ENCODE data around the gene IMMP2L. TPM values are rescaled to one million over a fixed set of nuclear protein-coding genes. Genes with fewer than 3 reads are reported as not detected.
A peak's percentile ranks its signal among the peaks of the same experiment; 100 is the strongest.

IMMP2L gene
- total and polyA plus RNA-seq, 2 of the 8 experiments (the other 6 are each of a cell fraction or from before 2014, with no cell fraction given), result 2.3 to 10.1 TPM

GRCh38 chr7:110944448-110944847, 617.8 kb downstream of the IMMP2L start:
- Histone ChIP-seq H4K91ac (replicated peaks; ENCODE audit: insufficient read length, low read length) (no peak overlapping the region), H3K4me1 (replicated peaks in 1 of 4; ENCODE audit: control insufficient read depth in 3 of 4, insufficient read depth in 4 of 4, low read length in 3 of 4) (peaks cover 0 to 8% (median 4%) of the 10 kb centered on the region in 4 experiments; a peak in 5 of 7 replicates), H2BK20ac (ENCODE audit: low read length) (no peak overlapping the region), H3K14ac (ENCODE audit: insufficient read length) (no peak overlapping the region), H3K23ac (ENCODE audit: insufficient read length) (no peak overlapping the region), H3K4ac (replicated peaks; ENCODE audit: insufficient read length, low read depth, low read length) (no peak overlapping the region), H2BK5ac (ENCODE audit: low read depth, low read length) (no peak overlapping the region; the same call in 1 of the 2 replicates), H2AK5ac (ENCODE audit: low read depth, low read length) (0 out of 2 replicates have a peak overlapping the region, but pooled peaks have one; percentile 41), H2BK12ac (ENCODE audit: low read depth, low read length) (peak overlapping the region; percentile 91; the same call in 1 of the 2 replicates), H3K4me2 (ENCODE audit: insufficient read depth in 1 of 2, low read depth in 2 of 2, low read length in 2 of 2) (no peak overlapping the region), H4K5ac (ENCODE audit: insufficient read length, low read depth, low read length) (no peak overlapping the region), H3K9ac (replicated peaks in 1 of 4; ENCODE audit: extremely low read depth in 1 of 4, low read depth in 3 of 4, low read length in 3 of 4) (no peak overlapping the region), H4K8ac (ENCODE audit: extremely low read depth, insufficient read depth, low read length) (no peak overlapping the region), H3K79me1 (ENCODE audit: low read depth, low read length) (no peaks in the 10 kb centered on the region), H3K9me3 (ENCODE audit: insufficient read depth in 2 of 2, low read depth in 1 of 2, low read length in 1 of 2) (no peaks in the 10 kb centered on the region; a peak in 1 of 4 replicates), H3K23me2 (ENCODE audit: low read depth, low read length) (no peaks in the 10 kb centered on the region), H3K27me3 (replicated peaks in 1 of 4; ENCODE audit: control insufficient read depth in 3 of 4, extremely low read depth in 1 of 4, insufficient read depth in 3 of 4, low read length in 3 of 4) (no peaks in the 10 kb centered on the region), H2BK15ac (ENCODE audit: low read length) (no peak overlapping the region), H3K18ac (ENCODE audit: extremely low read depth, low read length) (no peak overlapping the region), H4K20me1 (replicated peaks in 1 of 2; ENCODE audit: control insufficient read depth in 1 of 2, insufficient read depth in 2 of 2, low read length in 2 of 2) (no peaks in the 10 kb centered on the region), H2AFZ (ENCODE audit: low read length) (no peak overlapping the region), H3K56ac (replicated peaks; ENCODE audit: insufficient read length, low read depth, low read length) (no peak overlapping the region), H3K36me3 (ENCODE audit: control insufficient read depth in 2 of 4, insufficient read depth in 4 of 4, low read length in 3 of 4) (no peaks in the 10 kb centered on the region), H3K4me3 (ENCODE audit: extremely low read depth in 1 of 4, insufficient read depth in 2 of 4, low read depth in 3 of 4, low read length in 4 of 4) (no peak overlapping the region), H3K27ac (ENCODE audit: low read depth, low read length) (no peak overlapping the region), H2BK120ac (replicated peaks; ENCODE audit: low read depth, low read length) (no peak overlapping the region), H3K79me2 (ENCODE audit: control insufficient read depth in 1 of 2, insufficient read depth in 2 of 2, low read length in 2 of 2) (no peaks in the 10 kb centered on the region)
- POLR2A ChIA-PET (ENCODE audit: partially characterized antibody), result no interaction called here
- CTCF ChIA-PET (ENCODE audit: partially characterized antibody), result no interaction called here
- DNase-seq (ENCODE audit: low read depth in 1 of 2, low spot score in 2 of 2), result no peak
- FAIRE-seq, result no peak
- 95% methylated on average over 7 of the region's 7 CpGs; no CpG with 5 or more reads in 1 of the 2 experiments for WGBS, 2 experiments (ENCODE audit: extremely low coverage in 1 of 2, insufficient coverage in 1 of 2, insufficient read length in 1 of 2, insufficient replicate concordance in 2 of 2, low coverage in 1 of 2, low lambda C conversion rate in 2 of 2, missing lambda C conversion rate in 1 of 2)
- no peak for TF ChIP-seq RBBP5 (IDR thresholded peaks at IDR 0.05; ENCODE audit: borderline replicate concordance, low read depth, low read length)
- no peak for TF ChIP-seq SIX5 (IDR thresholded peaks at IDR 0.05; ENCODE audit: low read depth, low read length)
- TF ChIP-seq ATF2 (IDR thresholded peaks at IDR 0.05; ENCODE audit: low read length), result no peak
- TF ChIP-seq GTF2F1 (IDR thresholded peaks at IDR 0.05; ENCODE audit: borderline replicate concordance, low read depth, low read length), result no peak
- no peak for TF ChIP-seq POU5F1 (IDR thresholded peaks at IDR 0.05; ENCODE audit: low read depth, low read length)
- TF ChIP-seq HDAC2 (IDR thresholded peaks at IDR 0.05; ENCODE audit: borderline replicate concordance in 1 of 2, low read depth in 2 of 2, low read length in 2 of 2), result no peak
- TF ChIP-seq NRF1 (IDR thresholded peaks at IDR 0.05; ENCODE audit: low read depth, low read length), result no peak
- TF ChIP-seq CTCF (IDR thresholded peaks at IDR 0.05; ENCODE audit: control extremely low read depth in 1 of 3, insufficient read depth in 1 of 3, low read depth in 1 of 3, low read length in 3 of 3), result no peak
- no peak for TF ChIP-seq RFX5 (IDR thresholded peaks at IDR 0.05; ENCODE audit: borderline replicate concordance, low read depth, low read length)
- TF ChIP-seq CEBPB (IDR thresholded peaks at IDR 0.05; ENCODE audit: low read depth, low read length), result no peak

Measured in H1 (cell line).